ENCODE data around the gene ANAPC10. TPM values are rescaled to one million over a fixed set of nuclear protein-coding genes. Genes with fewer than 3 reads are reported as not detected.
"Not testable (repeated sequence)": the region's sequence is repeated elsewhere in the genome, so short reads cannot be mapped to it uniquely, and the experiment has no call there.

The ANAPC10 gene
- total RNA-seq = 10 to 100 TPM; 16.0 to 22.7 TPM
- polyA plus RNA-seq (ENCODE audit: insufficient read length in 6 of 6) = 10 to 100 TPM; 26.3 to 31.6 (median 28.8) TPM
- long read RNA-seq, donor 1, transcript ANAPC10-209 (5 exons, 1,025 nt) = major isoform, 9 of 21 reads
- long read RNA-seq, donor 1, transcript ANAPC10-201 (5 exons, 868 nt) = minor isoform, 5 of 21 reads
- long read RNA-seq, donor 1, partial matches to known transcripts = 0 of 21 reads
- long read RNA-seq, donor 1, other reads (novel, unspliced or antisense) = 5 of 21 reads
- long read RNA-seq, donor 2, transcript ANAPC10-209 (5 exons, 1,025 nt) = major isoform, 6 of 75 reads
- long read RNA-seq, donor 2, partial matches to known transcripts = 50 of 75 reads
- long read RNA-seq, donor 2, other reads (novel, unspliced or antisense) = 14 of 75 reads
- long read RNA-seq, donor 3, transcript ANAPC10-209 (5 exons, 1,025 nt) = major isoform, 9 of 12 reads
- long read RNA-seq, donor 3, partial matches to known transcripts = 0 of 12 reads
- long read RNA-seq, donor 3, other reads (novel, unspliced or antisense) = 0 of 12 reads
- long read RNA-seq, donor 4, transcript ANAPC10-209 (5 exons, 1,025 nt) = major isoform, 5 of 9 reads
- long read RNA-seq, donor 4, partial matches to known transcripts = 0 of 9 reads
- long read RNA-seq, donor 4, other reads (novel, unspliced or antisense) = 1 of 9 reads
- long read RNA-seq, donor 5, transcript ANAPC10-209 (5 exons, 1,025 nt) = major isoform, 18 of 24 reads
- long read RNA-seq, donor 5, transcript ANAPC10-201 (5 exons, 868 nt) = minor isoform, 5 of 24 reads
- long read RNA-seq, donor 5, partial matches to known transcripts = 0 of 24 reads
- long read RNA-seq, donor 5, other reads (novel, unspliced or antisense) = 0 of 24 reads
- long read RNA-seq, donor 6, transcript ANAPC10-209 (5 exons, 1,025 nt) = major isoform, 15 of 22 reads
- long read RNA-seq, donor 6, transcript ANAPC10-201 (5 exons, 868 nt) = minor isoform, 5 of 22 reads
- long read RNA-seq, donor 6, partial matches to known transcripts = 0 of 22 reads
- long read RNA-seq, donor 6, other reads (novel, unspliced or antisense) = 0 of 22 reads
- long read RNA-seq, donor 7, transcript ANAPC10-209 (5 exons, 1,025 nt) = major isoform, 5 of 14 reads
- long read RNA-seq, donor 7, partial matches to known transcripts = 0 of 14 reads
- long read RNA-seq, donor 7, other reads (novel, unspliced or antisense) = 6 of 14 reads
- long read RNA-seq, donor 8, transcript ANAPC10-209 (5 exons, 1,025 nt) = major isoform, 7 of 10 reads
- long read RNA-seq, donor 8, partial matches to known transcripts = 0 of 10 reads
- long read RNA-seq, donor 8, other reads (novel, unspliced or antisense) = 0 of 10 reads
- long read RNA-seq, donor 9 = 0 reads
- long read RNA-seq, donor 10, partial matches to known transcripts = 0 of 3 reads
- long read RNA-seq, donor 10, other reads (novel, unspliced or antisense) = 1 of 3 reads
- long read RNA-seq, donor 11, transcript ANAPC10-209 (5 exons, 1,025 nt) = major isoform, 8 of 176 reads
- long read RNA-seq, donor 11, partial matches to known transcripts = 143 of 176 reads
- long read RNA-seq, donor 11, other reads (novel, unspliced or antisense) = 24 of 176 reads
- long read RNA-seq, donor 12, transcript ANAPC10-209 (5 exons, 1,025 nt) = major isoform, 11 of 17 reads
- long read RNA-seq, donor 12, transcript ANAPC10-201 (5 exons, 868 nt) = minor isoform, 5 of 17 reads
- long read RNA-seq, donor 12, partial matches to known transcripts = 0 of 17 reads
- long read RNA-seq, donor 12, other reads (novel, unspliced or antisense) = 0 of 17 reads

- TF ChIP-seq CTCF (IDR thresholded peaks at IDR 0.05) = no peak
- Histone ChIP-seq H3K9me3 (peaks cover 0 to 9% of the 10 kb centered on the region in 2 donors), H3K27ac (peak within 1 kb of the TSS; percentile 92 to 95), H3K27me3 (no peaks in the 10 kb centered on the region), H3K36me3 (peaks cover 0 to 28% of the 10 kb centered on the region in 2 donors), H3K4me3 (peak within 1 kb of the TSS; percentile 83 to 88), H3K4me1 (peaks cover 18 to 44% of the 10 kb centered on the region in 2 donors)
- intact Hi-C loops (cut with DNase I) = no loop called here
- peak; percentile 96 to 98 (median 96) for DNase-seq
- peak; percentile 97 for ATAC-seq
Observed at GRCh38 chr4:145097821-145098674, at the start of gene ANAPC10, which contains the start of gene ABCE1. Gene ANAPC10, minus strand, starts transcription at chr4:145098196. Its CDS starts 2,097 bp downstream, at chr4:145096099. Gene ABCE1, plus strand, starts transcription at chr4:145098311. Its CDS starts 6,102 bp downstream, at chr4:145104413.

GRCh38 chr4:145136219-145136618 is 38.2 kb upstream of the ANAPC10 start:
- Histone ChIP-seq H3K4me1 (peaks cover 8 to 17% of the 10 kb centered on the region in 2 donors), H3K36me3 (peaks cover 0 to 47% of the 10 kb centered on the region in 2 donors)
- H3K27ac ChIP-seq; H3K27me3 ChIP-seq; DNase-seq; H3K9me3 ChIP-seq; intact Hi-C loops (cut with DNase I); H3K4me3 ChIP-seq; ATAC-seq: not testable (repeated sequence)

- peaks cover 0 to 27% of the 10 kb centered on the region in 2 donors for H3K36me3 ChIP-seq
Observed at GRCh38 chr4:145132511-145133098, 34.6 kb upstream of the ANAPC10 start.

More at GRCh38 chr4:145132511-145133098, 34.6 kb upstream of the ANAPC10 start:
- Histone ChIP-seq H3K4me3 (no peak overlapping the region), H3K9me3 (no peaks in the 10 kb centered on the region), H3K27me3 (no peaks in the 10 kb centered on the region), H3K4me1 (peaks cover 12 to 17% of the 10 kb centered on the region in 2 donors), H3K27ac (peak overlapping the region in 1 of 2 donors; percentile 3)
- peak in 2 of 4 donors; percentile 1 to 5 for DNase-seq
- intact Hi-C loops (cut with DNase I) = no loop called here
- no peak for TF ChIP-seq CTCF (IDR thresholded peaks at IDR 0.05)
- no peak for ATAC-seq
